Measurements from ENCODE around the gene SLCO3A1.

DNA sequence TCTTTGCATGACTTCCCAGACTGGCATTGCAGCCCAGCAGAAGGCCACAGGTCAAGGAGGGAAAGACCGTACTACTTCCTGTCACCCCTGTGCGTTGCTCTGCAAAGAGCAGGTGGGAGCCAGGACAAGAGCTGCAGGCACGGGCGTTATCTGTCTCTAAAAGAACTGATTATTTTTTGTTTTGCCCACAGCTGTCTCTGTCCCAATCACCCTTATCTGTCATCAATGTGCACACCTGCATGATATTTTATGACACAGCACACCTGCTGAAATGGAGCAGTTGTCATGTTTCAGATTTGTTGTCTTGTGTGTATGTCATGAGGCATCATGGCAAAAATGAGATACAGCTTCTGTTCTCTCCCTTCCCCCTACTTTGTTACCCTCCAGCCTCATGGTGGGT lies 58.8 kb downstream of the SLCO3A1 start:
- no peak for TF ChIP-seq POLR2A (IDR thresholded peaks at IDR 0.05)
- TF ChIP-seq, protein P1, sequence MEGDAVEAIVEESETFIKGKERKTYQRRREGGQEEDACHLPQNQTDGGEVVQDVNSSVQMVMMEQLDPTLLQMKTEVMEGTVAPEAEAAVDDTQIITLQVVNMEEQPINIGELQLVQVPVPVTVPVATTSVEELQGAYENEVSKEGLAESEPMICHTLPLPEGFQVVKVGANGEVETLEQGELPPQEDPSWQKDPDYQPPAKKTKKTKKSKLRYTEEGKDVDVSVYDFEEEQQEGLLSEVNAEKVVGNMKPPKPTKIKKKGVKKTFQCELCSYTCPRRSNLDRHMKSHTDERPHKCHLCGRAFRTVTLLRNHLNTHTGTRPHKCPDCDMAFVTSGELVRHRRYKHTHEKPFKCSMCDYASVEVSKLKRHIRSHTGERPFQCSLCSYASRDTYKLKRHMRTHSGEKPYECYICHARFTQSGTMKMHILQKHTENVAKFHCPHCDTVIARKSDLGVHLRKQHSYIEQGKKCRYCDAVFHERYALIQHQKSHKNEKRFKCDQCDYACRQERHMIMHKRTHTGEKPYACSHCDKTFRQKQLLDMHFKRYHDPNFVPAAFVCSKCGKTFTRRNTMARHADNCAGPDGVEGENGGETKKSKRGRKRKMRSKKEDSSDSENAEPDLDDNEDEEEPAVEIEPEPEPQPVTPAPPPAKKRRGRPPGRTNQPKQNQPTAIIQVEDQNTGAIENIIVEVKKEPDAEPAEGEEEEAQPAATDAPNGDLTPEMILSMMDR (IDR thresholded peaks at IDR 0.05), result no peak

Measured in transverse colon (tissue), 3 donors.